WTC11 (cell line): ENCODE measurements around the gene TPD52L3. TPM values are rescaled to one million over a fixed set of nuclear protein-coding genes. Genes with fewer than 3 reads are reported as not detected.

ENCODE experiments used
- ATAC-seq: fragments of 200-7000 bp; cut with Tn5 transposase; 2 replicates; pipeline ENCODE4 v1.10.0; 2021; ENCODE audit warnings: mild to moderate bottlenecking, moderate library complexity
- CTCF ChIA-PET: fragments of 300-600 bp; sonication (Branson Sonifier 250); formaldehyde crosslinking; loops from one replicate; lab custom pipeline; 2021; ENCODE audit warnings: antibody characterized with exemption; lab: Charles Lee
- POLR2A ChIA-PET: fragments of 350-600 bp; sonication (Branson Sonifier 250); formaldehyde crosslinking; loops from one replicate; lab custom pipeline; 2021; ENCODE audit warnings: antibody characterized with exemption; lab: Charles Lee
- DNase-seq: peaks from one replicate; pipeline ENCODE4 v3.0.0; 2021; ENCODE audit warnings: low spot score
- H3K27ac Mint-ChIP-seq: 2 replicates; pipeline ENCODE4 v1.8.0; 2021; ENCODE audit warnings: mixed read lengths
- H3K27me3 Mint-ChIP-seq: 2 replicates; pipeline ENCODE4 v1.8.0; 2021; ENCODE audit warnings: low read depth, mild to moderate bottlenecking, moderate library complexity, mixed read lengths
- H3K36me3 Mint-ChIP-seq: 2 replicates; pipeline ENCODE4 v1.8.0; 2021; ENCODE audit warnings: mixed read lengths
- H3K4me1 Mint-ChIP-seq: 2 replicates; pipeline ENCODE4 v1.8.0; 2022; ENCODE audit warnings: mixed read lengths
- H3K4me3 Mint-ChIP-seq: 2 replicates; pipeline ENCODE4 v1.8.0; 2021; ENCODE audit warnings: mild to moderate bottlenecking, moderate library complexity, mixed read lengths
- H3K9me3 Mint-ChIP-seq: 2 replicates; pipeline ENCODE4 v1.8.0; 2021; ENCODE audit warnings: mixed read lengths
- ATF1 ChIP-seq: sonication (generic); formaldehyde crosslinking; IDR thresholded peaks from 2 replicates; pipeline ENCODE4 v1.8.1; 2023; ENCODE audit warnings: mild to moderate bottlenecking, moderate library complexity, missing genetic modification reagents
- CDX4 ChIP-seq: fragments of 250-450 bp; sonication (Bioruptor Pico); IDR thresholded peaks from 2 replicates; pipeline ENCODE4 v1.9.0; 2021; ENCODE audit warnings: moderate library complexity, mild to moderate bottlenecking, inconsistent platforms, borderline replicate concordance
- CTCF ChIP-seq: fragments of 200-600 bp; IDR thresholded peaks from 2 replicates; pipeline ENCODE4 v1.8.0; 2022; ENCODE audit warnings: antibody characterized with exemption
- FOXP1 ChIP-seq: sonication (generic); formaldehyde crosslinking; IDR thresholded peaks from 2 replicates; pipeline ENCODE4 v1.8.0; 2022; ENCODE audit warnings: missing genetic modification reagents, mild to moderate bottlenecking, moderate library complexity, borderline replicate concordance
- GRHL2 ChIP-seq: fragments of 250-450 bp; sonication (Bioruptor Pico); IDR thresholded peaks from 2 replicates; pipeline ENCODE4 v1.8.0; 2022; ENCODE audit warnings: mild to moderate bottlenecking, moderate library complexity; ENCODE audit not compliant: insufficient replicate concordance, severe bottlenecking
- IRF2 ChIP-seq: sonication (generic); formaldehyde crosslinking; IDR thresholded peaks from 2 replicates; pipeline ENCODE4 v1.8.0; 2022; ENCODE audit warnings: low read depth, missing genetic modification reagents, borderline replicate concordance
- KAT7 ChIP-seq: sonication (generic); formaldehyde crosslinking; IDR thresholded peaks from 2 replicates; pipeline ENCODE4 v1.8.1; 2023; ENCODE audit warnings: missing genetic modification reagents, mild to moderate bottlenecking, borderline replicate concordance
- NR1H2 ChIP-seq: sonication (generic); formaldehyde crosslinking; IDR thresholded peaks from 2 replicates; pipeline ENCODE4 v1.9.0; 2021; ENCODE audit warnings: mild to moderate bottlenecking, moderate library complexity, missing genetic modification reagents
- SOX15 ChIP-seq: fragments of 250-450 bp; sonication (Bioruptor Pico); IDR thresholded peaks from 2 replicates; pipeline ENCODE4 v1.9.0; 2021; ENCODE audit warnings: mild to moderate bottlenecking
- TCF7 ChIP-seq: sonication (generic); formaldehyde crosslinking; IDR thresholded peaks from 2 replicates; pipeline ENCODE4 v1.8.0; 2022; ENCODE audit warnings: mild to moderate bottlenecking, low read depth, missing genetic modification reagents, moderate library complexity
- TP53 ChIP-seq: sonication (generic); formaldehyde crosslinking; IDR thresholded peaks from 2 replicates; pipeline ENCODE4 v1.8.1; 2023; ENCODE audit warnings: mild to moderate bottlenecking, missing genetic modification reagents
- ZNF219 ChIP-seq: sonication (generic); formaldehyde crosslinking; IDR thresholded peaks from 2 replicates; pipeline ENCODE4 v1.8.0; 2023; ENCODE audit warnings: missing genetic modification reagents, mild to moderate bottlenecking, borderline replicate concordance
- ZNF396 ChIP-seq: fragments of 250-450 bp; sonication (Bioruptor Pico); IDR thresholded peaks from 2 replicates; pipeline ENCODE4 v1.8.0; 2021; ENCODE audit warnings: mild to moderate bottlenecking, moderate library complexity, borderline replicate concordance
- ZNF416 ChIP-seq: fragments of 250-450 bp; sonication (Bioruptor Pico); IDR thresholded peaks from 2 replicates; pipeline ENCODE4 v1.9.0; 2021; ENCODE audit warnings: mild to moderate bottlenecking, inconsistent platforms
- ZNF425 ChIP-seq: fragments of 250-450 bp; sonication (Bioruptor Pico); conservative IDR thresholded peaks from 2 replicates; pipeline ENCODE4 v1.9.0; 2021; ENCODE audit warnings: mild to moderate bottlenecking
- ZNF512 ChIP-seq: sonication (generic); formaldehyde crosslinking; IDR thresholded peaks from 2 replicates; pipeline ENCODE4 v1.8.1; 2022; ENCODE audit warnings: missing genetic modification reagents, borderline replicate concordance
- ZSCAN18 ChIP-seq: fragments of 250-450 bp; sonication (Bioruptor Pico); IDR thresholded peaks from 2 replicates; pipeline ENCODE4 v2.1.2; 2022; ENCODE audit warnings: mild to moderate bottlenecking, moderate library complexity
- total RNA-seq: library from RNA; stranded (reverse); gene quantifications from 3 replicates; pipeline ENCODE4 v1.2.3, GENCODE V29; 2021
- TF ChIP-seq, protein P1 (sequence below): sonication (generic); formaldehyde crosslinking; IDR thresholded peaks from 2 replicates; pipeline ENCODE4 v1.8.1; 2023; ENCODE audit warnings: mild to moderate bottlenecking, missing genetic modification reagents, moderate library complexity
- TF ChIP-seq, protein P2 (sequence below): sonication (generic); formaldehyde crosslinking; IDR thresholded peaks from 2 replicates; pipeline ENCODE4 v1.8.0; 2023; ENCODE audit warnings: missing genetic modification reagents, mild to moderate bottlenecking, borderline replicate concordance

Gene TPD52L3
- total RNA-seq, 1 experiment from 2014 or later: not detected

DNA sequence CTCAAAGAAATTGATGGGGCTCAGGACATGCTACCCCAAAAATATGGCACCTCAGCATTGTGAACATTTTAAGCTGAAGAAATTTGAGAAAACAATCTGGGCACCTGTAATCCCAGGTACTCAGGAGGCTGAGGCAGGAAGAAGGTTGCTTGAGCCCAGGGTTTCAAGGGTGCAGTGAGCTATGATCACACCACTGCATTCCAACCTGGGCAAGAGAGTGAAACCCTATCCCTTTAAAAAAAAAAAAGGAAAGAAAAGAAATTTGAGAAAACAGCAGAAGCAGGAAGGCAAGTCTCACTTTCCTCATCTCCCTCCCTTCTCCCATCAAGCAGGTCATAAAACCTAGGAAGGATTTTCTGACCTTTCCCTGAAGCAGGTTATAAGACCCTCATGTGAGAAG, 23.6 kb downstream of the TPD52L3 start (continued):
- TF ChIP-seq ZNF219 (CRISPR knock-in tag) (no peak), TP53 (CRISPR knock-in tag) (no peak), IRF2 (CRISPR knock-in tag) (no peak), ZSCAN18 (CRISPR knock-in tag) (no peak), ZNF425 (CRISPR knock-in tag) (no peak), KAT7 (CRISPR knock-in tag) (no peak), TCF7 (CRISPR knock-in tag) (no peak), ZNF396 (CRISPR knock-in tag) (no peak)

DNA sequence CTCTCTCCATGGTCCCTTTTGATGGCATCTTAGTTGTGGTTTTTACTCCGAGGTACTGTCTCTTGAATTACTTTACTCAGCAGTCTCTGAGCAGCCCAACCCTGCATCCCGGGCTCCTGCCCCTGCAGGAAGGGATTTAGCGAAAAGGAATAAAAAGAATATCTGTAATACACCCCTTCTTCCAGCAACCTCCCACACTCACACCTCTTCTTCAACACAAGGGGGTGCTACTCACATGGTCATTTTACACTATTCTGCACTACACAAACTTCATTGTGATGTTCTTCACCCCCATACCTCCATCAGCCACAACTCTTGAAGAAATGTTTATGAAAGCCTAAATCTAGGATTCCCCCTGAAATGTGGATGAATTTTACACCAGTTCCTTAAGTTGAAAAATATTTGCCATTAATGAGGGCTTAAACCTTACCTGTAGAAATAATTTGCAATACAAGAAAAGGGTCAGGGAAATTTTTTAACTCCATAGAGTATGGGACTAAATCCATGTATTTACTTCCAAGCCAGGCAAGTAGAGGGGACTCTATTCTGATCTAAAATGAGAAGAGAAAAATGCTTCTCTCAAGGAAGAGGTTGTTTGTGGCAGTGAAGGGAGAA, 26.0 kb downstream of the TPD52L3 start:
- POLR2A ChIA-PET: interaction anchor here (0.7 kb wide), 1 partner anchor 346 kb away, joined by 8 read pairs; a partner anchor contains a TSS
- no peaks in the 10 kb centered on the region for H3K36me3 Mint-ChIP-seq
- H3K4me1 Mint-ChIP-seq: peaks cover 10% of the 10 kb centered on the region
- DNase-seq (peak; percentile 19), ATAC-seq (peak; percentile 95)
- H3K27ac Mint-ChIP-seq: no peak overlapping the region
- peaks cover 3% of the 10 kb centered on the region for H3K9me3 Mint-ChIP-seq
- no peaks in the 10 kb centered on the region; the same call in 1 of the 2 replicates for H3K27me3 Mint-ChIP-seq
- H3K4me3 Mint-ChIP-seq: no peak overlapping the region
- CTCF ChIA-PET: interaction anchor here (0.8 to 2.2 kb wide), 8 partner anchors 9 to 300 kb away, joined by 3 to 17 read pairs (median 3); partner anchors contain the start of gene UHRF2
- TF ChIP-seq CTCF (peak; percentile 68), ATF1 (CRISPR knock-in tag) (no peak)

DNA sequence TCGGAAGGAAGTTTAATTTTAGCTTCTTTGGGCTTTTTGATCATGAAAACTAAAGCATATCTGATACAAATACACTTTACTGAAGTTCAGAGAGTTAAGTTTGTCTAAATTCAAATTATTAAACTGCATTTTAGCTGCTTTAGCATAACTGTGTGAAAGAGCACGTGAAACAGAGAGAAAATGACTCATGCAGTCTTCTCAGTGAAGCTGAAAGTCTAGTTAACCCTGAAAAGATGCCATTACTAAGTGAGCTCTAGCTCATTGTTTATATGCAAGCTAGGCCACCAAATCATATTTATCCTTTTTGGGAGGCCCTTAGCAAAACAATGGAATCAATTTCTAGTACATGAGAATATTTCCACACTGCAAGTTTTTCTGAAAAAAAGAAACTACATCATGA, 27.6 kb downstream of the TPD52L3 start:
- Mint-ChIP-seq H3K36me3 (no peaks in the 10 kb centered on the region), H3K4me3 (no peak overlapping the region), H3K4me1 (peaks cover 10% of the 10 kb centered on the region), H3K27ac (no peak overlapping the region), H3K9me3 (no peaks in the 10 kb centered on the region), H3K27me3 (no peaks in the 10 kb centered on the region; the same call in 1 of the 2 replicates)
- ChIA-PET POLR2A (interaction anchor here (1.1 kb wide), 1 partner anchor 57 kb away, joined by 5 read pairs; the partner anchor contains the start of gene UHRF2), CTCF (interaction anchor here (2.2 kb wide), 1 partner anchor 132 kb away, joined by 17 read pairs; no protein-coding TSS in a partner anchor)
- no peak for ATAC-seq
- no peak for DNase-seq
- no peak for TF ChIP-seq GRHL2 (CRISPR knock-in tag)
- TF ChIP-seq SOX15 (CRISPR knock-in tag): no peak
- no peak for TF ChIP-seq FOXP1 (CRISPR knock-in tag)
- TF ChIP-seq ZNF416 (CRISPR knock-in tag): no peak
- no peak for TF ChIP-seq ZNF512 (CRISPR knock-in tag)
- TF ChIP-seq, protein P1, sequence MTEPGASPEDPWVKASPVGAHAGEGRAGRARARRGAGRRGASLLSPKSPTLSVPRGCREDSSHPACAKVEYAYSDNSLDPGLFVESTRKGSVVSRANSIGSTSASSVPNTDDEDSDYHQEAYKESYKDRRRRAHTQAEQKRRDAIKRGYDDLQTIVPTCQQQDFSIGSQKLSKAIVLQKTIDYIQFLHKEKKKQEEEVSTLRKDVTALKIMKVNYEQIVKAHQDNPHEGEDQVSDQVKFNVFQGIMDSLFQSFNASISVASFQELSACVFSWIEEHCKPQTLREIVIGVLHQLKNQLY (CRISPR knock-in tag): no peak
- no peak for TF ChIP-seq NR1H2 (CRISPR knock-in tag)
- no peak for TF ChIP-seq IRF2 (CRISPR knock-in tag)
- no peak for TF ChIP-seq CDX4 (CRISPR knock-in tag)
- TF ChIP-seq, protein P2, sequence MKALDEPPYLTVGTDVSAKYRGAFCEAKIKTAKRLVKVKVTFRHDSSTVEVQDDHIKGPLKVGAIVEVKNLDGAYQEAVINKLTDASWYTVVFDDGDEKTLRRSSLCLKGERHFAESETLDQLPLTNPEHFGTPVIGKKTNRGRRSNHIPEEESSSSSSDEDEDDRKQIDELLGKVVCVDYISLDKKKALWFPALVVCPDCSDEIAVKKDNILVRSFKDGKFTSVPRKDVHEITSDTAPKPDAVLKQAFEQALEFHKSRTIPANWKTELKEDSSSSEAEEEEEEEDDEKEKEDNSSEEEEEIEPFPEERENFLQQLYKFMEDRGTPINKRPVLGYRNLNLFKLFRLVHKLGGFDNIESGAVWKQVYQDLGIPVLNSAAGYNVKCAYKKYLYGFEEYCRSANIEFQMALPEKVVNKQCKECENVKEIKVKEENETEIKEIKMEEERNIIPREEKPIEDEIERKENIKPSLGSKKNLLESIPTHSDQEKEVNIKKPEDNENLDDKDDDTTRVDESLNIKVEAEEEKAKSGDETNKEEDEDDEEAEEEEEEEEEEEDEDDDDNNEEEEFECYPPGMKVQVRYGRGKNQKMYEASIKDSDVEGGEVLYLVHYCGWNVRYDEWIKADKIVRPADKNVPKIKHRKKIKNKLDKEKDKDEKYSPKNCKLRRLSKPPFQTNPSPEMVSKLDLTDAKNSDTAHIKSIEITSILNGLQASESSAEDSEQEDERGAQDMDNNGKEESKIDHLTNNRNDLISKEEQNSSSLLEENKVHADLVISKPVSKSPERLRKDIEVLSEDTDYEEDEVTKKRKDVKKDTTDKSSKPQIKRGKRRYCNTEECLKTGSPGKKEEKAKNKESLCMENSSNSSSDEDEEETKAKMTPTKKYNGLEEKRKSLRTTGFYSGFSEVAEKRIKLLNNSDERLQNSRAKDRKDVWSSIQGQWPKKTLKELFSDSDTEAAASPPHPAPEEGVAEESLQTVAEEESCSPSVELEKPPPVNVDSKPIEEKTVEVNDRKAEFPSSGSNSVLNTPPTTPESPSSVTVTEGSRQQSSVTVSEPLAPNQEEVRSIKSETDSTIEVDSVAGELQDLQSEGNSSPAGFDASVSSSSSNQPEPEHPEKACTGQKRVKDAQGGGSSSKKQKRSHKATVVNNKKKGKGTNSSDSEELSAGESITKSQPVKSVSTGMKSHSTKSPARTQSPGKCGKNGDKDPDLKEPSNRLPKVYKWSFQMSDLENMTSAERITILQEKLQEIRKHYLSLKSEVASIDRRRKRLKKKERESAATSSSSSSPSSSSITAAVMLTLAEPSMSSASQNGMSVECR (CRISPR knock-in tag): no peak
